Glomerular visceral epithelial cell (primary cell): ENCODE results near the gene PIK3CG.
"Not testable (repeated sequence)": the region's sequence is repeated elsewhere in the genome, so short reads cannot be mapped to it uniquely, and the experiment has no call there.

Experiments used
- DNase-seq: peaks from one replicate; pipeline ENCODE4 v3.0.0-alpha.2; 2016; ENCODE audit errors: extremely low spot score

Gene PIK3CG

DNA sequence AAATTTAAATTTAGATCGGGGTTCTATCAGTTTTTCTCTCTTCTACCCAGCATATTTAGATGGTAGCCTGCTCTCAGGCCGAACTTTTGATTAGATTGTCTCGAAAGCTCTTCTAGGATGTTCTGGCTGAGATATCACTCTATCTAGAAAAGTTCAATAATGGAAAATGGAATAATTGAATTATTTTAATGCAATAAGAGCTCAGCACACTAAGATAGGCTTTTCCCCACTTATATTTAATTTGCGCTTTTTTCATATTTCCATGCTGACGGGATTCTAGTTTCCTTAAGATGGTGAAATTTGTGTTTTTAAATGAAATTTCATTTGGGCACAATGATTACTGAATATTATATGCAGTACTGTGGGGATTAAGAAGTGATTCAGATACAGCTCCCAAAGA, 73.7 kb downstream of the PIK3CG start:
- no peak for DNase-seq

- DNase-seq: no peak
Observed at GRCh38 chr7:106944035-106944665, 79.1 kb downstream of the PIK3CG start.

- DNase-seq: peak; percentile 61
Observed at GRCh38 chr7:106947244-106947728, 82.2 kb downstream of the PIK3CG start.

DNA sequence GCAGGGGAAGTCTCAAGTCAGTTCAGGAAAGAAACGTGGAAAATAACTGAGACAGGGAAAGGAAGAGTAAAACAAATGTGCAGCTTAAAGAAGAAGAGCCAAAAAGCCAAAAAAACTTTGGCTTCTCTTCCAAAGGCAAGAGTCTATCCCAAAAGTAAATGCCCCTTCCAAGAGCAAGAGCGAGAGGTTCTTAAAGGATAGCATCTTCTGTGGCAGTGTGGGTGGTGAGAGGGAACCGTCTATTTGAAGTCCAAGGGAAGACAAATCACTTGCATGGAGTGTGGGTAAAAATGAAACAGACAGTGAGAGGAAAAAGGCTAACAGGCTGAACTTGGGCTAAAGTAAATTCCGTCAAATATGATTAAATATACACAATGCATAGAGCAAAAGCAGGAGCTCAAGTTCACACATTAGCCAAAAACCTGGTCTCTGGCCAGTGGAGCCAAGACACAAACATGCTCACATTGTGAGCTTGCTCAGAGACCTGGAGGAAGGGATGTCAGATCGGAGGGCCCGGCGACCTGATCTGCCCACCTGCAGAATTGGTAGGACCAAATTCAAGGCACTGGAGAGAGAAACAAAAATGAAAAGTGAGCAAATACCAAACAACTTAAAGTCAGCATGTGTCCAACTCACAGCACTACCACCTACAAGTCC, 87.0 kb downstream of the PIK3CG start:
- no peak for DNase-seq

GRCh38 chr7:106952658-106953231, 87.7 kb downstream of the PIK3CG start:
- DNase-seq: no peak

- DNase-seq: no peak
Observed at GRCh38 chr7:106954840-106955239, 89.8 kb downstream of the PIK3CG start.

DNA sequence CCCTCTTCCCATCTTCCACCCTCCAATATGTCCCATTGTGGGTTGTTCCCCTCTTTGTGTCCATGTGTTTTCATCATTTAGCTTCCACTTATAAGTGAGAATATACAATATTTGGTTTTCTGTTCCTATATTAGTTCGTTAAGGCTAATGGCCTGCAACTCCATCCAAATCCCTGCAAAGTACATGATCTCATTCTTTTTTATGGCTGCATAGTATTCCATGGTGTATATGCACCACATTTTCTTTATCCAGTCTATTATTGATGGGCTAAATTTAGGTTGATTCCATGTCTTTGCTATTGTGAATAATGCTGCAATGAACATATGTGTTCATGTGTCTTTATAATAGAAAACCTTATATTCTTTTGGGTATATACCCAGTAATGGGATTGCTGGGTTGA, 90.8 kb downstream of the PIK3CG start:
- not testable (repeated sequence) for DNase-seq
